H4 (cell line): ENCODE data around the gene NEK7. TPM values are rescaled to one million over a fixed set of nuclear protein-coding genes. Genes with fewer than 3 reads are reported as not detected.
"Not testable (repeated sequence)": the region's sequence is repeated elsewhere in the genome, so short reads cannot be mapped to it uniquely, and the experiment has no call there.

Experiments used
- DNase-seq: peaks from one replicate; pipeline ENCODE4 v3.0.0-alpha.2; 2015; ENCODE audit warnings: low spot score
- total RNA-seq: library from RNA; depleted of rRNA; stranded (reverse); fragments of >200 nt; shearing (Covaris generic); gene quantifications from 2 replicates; pipeline ENCODE4 v1.2.3, GENCODE V29; 2014; rRNA removed

Gene NEK7
- 28.0 and 36.0 TPM in 2 replicates for total RNA-seq

- peak; percentile 75 for DNase-seq
Measured at GRCh38 chr1:198156745-198157240, at the start of gene NEK7. Gene NEK7, plus strand, starts transcription at chr1:198156998. Its CDS starts 75,583 bp downstream, at chr1:198232581.

GRCh38 chr1:198107091-198107501 is 49.7 kb upstream of the NEK7 start:
- no peak for DNase-seq

DNA sequence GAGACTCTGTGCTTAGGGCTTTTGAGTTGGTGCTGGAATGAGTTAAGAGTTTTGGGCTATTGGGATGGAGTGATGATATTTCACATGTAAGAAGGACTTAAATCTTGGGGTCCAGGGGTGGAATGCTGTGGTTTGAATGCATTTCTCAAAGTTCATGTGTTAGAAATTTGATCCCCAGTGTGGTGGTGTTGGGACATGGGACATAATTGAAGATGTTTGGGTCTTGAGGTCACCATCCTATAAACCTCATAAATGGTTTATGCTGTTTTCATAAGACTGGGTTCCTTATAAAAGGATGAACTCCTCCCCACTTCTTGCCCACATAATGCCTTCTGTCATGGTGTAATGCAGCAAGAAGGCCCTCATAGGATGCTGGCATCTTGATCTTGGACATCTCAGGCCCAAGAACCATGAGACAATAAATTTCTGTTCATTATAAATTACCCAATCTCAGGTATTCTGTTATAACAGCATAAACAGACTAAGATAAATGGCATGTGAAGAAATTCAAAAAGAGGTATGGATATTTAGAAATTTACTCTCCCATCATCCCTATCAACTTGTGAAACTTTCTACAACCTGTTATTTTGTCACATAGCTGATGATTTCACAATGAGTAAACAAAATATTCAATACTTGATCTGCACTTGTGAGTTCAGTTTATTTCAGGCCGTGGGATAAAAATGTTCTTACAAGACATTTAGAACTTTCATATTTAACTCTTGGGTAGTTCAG is 48.0 kb upstream of the NEK7 start:
- no peak for DNase-seq

DNA sequence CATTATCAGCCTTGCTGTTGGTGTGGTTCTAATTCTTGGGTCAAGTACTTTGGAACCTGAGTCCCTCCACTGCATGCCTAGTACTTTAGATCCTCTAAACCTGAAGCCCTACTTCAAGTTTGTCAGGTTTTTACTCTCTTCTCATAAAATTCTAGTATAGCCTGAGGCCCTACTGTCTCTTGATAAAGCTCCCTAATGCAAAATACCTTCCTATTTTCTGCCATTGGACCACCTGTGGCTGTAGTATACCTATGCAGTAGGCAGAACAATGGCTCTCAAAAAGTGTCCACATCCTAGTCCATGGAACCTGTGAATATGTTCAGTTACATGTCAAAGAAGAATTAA is 47.5 kb upstream of the NEK7 start:
- DNase-seq, result no peak

DNA sequence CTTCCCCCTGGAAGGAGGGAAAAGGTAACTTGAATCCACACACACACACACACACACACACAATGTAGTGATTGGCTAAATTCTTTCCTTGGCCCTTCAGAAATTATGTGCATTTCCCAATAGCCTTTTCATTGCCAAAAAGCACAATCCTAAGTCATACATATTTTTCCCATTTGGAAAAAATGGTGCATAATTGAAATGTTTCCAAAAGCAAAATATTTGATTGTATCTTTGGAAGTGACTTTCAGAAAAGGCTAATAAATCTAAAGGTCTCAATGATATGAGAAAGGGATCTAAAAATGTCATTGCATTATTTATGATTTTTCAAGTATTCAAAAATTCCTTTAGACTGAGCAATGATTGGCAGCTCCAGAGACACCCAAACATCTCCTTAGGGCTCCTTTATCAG is 43.5 kb upstream of the NEK7 start:
- DNase-seq, result no peak

GRCh38 chr1:198116069-198116468 is 40.7 kb upstream of the NEK7 start:
- DNase-seq, result no peak

DNA sequence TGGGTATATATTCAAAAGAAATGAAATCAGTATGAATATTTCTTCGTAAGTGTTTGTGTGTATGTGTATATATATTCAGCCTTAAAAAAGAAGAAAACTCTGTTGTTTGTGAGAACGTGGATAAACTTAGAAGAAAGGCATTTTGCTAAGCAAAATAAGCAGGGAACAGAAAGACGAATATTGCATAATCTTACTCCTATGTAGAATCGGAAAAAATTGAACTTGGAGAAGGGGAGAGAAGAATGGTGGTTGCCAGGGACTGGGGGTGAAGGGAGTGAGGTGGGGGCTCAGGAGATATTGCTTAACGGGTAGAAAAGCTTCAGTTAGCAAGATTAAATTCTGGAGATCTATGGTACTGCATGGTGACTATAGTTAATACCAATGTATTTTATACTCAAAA is 40.3 kb upstream of the NEK7 start:
- DNase-seq, result no peak

DNA sequence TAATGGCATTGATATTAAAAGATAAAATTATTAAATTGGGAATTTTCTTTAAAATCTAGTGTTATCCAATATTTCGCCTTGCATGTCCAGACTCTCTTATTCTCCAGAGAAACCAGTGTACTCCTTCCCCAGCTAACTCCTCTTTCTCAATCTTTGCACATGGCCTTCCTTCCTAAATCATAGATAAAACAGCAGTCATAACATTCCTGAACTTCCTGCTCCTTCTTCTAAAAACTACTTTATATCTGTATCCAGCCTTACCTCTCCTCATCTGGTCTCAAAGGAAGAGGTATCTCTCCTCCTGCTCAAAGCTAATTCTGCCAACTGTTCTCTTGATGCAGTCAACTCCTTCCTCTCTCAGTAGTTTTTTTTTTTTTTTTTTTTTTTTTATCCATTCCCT is 39.5 kb upstream of the NEK7 start:
- no peak for DNase-seq

GRCh38 chr1:198118134-198118533 is 38.7 kb upstream of the NEK7 start:
- peak; percentile 19 for DNase-seq

- DNase-seq, result no peak
Measured at GRCh38 chr1:198119906-198120305, 36.9 kb upstream of the NEK7 start.

DNA sequence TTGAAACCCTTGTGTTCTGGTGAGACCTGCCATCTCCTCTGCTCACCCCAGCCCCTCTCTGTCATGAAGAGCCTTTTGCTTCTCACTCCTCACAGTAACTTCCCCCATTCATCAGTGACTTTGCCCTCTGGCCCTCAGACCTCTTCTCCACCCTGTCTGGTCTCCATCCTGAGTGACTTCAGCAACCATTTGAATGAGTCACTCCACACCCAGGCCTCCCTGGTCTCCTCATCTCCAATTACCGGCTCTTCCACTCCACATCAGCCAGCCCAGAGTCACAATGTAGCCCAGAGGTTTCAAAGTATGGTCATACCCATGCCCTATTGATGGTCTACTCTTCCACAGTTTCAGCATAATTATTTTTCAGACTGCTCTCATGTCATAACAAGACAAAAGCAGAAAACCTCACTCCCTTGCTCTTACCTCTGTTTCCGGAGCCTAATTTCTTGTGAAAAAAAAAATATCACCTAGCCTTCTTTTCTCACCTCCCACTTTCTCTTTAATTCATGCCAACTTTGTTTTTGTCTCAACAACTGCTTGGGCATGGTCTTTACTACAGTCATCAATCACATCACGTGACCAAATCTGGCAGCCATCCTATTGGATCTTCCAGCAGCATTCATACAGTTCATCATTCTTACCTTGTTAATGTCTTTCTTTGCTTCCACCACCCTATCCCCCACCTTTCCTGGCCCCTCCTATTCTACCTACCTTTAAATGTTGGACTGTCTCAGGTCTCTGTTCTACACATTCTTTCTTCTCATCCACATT is 35.6 kb upstream of the NEK7 start:
- DNase-seq, result peak; percentile 66

- DNase-seq, result no peak
Measured at GRCh38 chr1:198122693-198123092, 34.1 kb upstream of the NEK7 start.

- no peak for DNase-seq
Measured at GRCh38 chr1:198123133-198123532, 33.7 kb upstream of the NEK7 start.

DNA sequence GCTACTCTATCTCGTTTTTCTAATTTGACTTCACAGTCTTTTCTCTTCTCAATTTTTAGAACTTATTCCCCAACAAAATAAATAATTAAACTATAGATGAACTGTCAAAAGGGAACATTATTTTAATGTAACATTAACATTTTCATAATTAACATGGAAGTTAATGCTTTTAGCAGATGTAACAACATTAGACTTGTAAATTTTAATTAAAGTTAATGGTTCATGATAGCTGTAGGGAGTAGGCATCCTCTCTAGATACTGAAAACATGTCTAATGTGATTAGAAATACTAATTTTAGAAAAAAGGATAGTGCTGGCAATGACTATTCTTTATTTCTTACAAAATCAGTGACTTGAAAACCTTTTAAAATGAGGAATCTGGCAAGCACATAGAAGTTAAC is 32.1 kb upstream of the NEK7 start:
- no peak for DNase-seq

DNA sequence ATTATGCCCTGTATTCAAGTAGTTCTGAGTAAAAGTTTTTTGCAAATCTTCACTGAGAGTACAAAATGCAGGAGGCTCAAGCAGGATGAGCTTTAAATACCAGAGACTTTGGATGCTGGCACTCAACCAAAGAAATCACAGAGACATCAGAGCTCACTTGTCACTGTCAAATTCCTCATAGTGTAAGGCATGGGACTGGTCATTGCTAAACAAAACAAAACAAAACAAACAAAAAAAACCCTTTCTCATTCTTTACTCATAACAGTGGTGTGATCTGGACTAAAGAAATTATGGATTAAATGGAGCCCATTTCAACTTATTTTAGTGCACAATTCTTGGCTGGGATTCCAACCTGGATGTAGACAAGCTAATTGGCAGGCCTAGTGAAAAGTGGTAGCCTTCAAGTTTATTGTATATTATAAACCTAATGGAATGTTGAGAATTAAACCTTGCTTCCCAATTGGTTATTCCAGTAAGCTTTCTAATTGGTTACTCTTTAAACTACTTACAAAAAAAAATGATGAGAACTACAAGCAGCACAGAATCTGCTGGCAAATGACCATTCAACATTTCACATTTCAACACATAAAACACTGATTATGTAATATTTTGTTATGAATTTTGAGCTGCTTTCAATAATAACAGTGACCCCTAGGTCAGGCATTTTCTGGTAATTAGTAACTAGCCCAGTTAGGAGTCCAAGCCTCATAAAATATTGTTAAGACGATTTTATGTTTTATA is 30.6 kb upstream of the NEK7 start:
- DNase-seq, result no peak

DNA sequence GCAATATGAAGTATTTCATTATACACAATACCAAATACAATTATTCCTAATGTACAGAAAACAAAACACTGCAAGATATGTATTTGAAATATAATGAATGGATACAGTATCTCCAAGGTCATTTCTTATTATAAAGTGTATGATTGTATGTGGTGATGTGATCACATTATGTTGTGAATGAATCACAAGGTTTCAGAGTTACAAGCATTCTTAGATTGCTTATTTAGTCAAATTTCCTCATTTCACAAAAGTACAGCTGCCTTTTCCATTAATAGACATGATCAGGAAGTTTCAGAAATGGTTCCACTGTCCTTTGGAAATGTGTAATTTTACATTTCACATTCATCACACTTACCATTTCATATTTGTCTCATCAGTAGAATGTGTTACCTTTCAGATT is 28.3 kb upstream of the NEK7 start:
- no peak for DNase-seq

DNA sequence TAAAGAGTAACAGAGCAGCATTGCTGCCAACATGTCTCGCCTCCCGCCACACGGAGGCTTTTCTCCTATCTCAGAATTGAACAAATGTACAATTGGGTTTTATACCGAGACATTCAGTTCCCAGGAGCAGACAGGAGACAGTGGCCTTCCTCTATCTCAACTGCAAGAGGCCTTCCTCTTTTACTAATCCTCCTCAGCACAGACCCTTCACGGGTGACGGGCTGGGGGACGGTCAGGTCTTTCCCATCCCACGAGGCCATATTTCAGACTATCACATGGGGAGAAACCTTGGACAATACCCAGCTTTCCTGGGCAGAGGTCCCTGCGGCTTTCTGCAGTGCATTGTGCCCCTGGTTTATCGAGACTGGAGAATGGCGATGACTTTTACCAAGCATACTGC is 26.7 kb upstream of the NEK7 start:
- not testable (repeated sequence) for DNase-seq

- no peak for DNase-seq
Measured at GRCh38 chr1:198132060-198132781, 24.6 kb upstream of the NEK7 start.

GRCh38 chr1:198134252-198134651 is 22.5 kb upstream of the NEK7 start:
- DNase-seq, result no peak

GRCh38 chr1:198135366-198135765 is 21.4 kb upstream of the NEK7 start:
- DNase-seq, result no peak

DNA sequence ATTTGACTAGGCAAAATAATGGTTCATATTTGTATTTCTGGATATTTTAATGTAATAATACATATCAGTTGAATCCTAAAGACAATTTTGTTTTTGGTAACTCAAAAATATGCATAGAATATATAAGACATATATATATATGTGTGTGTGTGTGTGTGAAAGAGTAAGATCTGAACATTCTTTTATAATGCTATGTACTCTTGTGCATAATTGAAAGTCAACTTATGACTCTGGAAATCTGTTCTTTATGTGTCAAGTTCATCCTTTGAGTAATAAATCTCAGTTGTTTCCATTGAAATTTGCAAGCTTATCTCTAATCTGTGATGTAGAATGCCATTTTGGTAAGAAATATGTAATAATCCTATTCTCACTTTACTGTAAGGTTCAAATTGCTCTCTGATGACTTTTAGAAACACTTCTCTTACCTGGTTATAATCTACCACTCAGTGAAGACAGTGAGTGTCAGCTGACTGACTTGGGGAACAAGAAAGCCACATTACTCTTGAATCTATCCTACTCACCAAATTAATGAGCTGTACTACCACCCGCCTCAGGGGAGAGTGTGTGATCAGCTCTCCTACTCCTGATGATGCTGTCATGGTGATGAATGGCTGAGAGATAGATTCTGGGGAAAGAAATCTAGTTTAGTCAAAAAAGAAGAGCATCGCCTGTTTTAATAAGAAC is 15.0 kb upstream of the NEK7 start:
- no peak for DNase-seq
